Endodermal cell (in vitro differentiated cells): Measurements from ENCODE around the gene GRM4. TPM values are rescaled to one million over a fixed set of nuclear protein-coding genes. Genes with fewer than 3 reads are reported as not detected.
A peak's percentile ranks its signal among the peaks of the same experiment; 100 is the strongest.

ENCODE experiments used
- DNase-seq: peaks from one replicate; pipeline ENCODE4 v3.0.0-alpha.2; 2017
- H3K27ac ChIP-seq: 2 replicates; pipeline ENCODE4 v1.5.1; 2013; ENCODE audit warnings: mild to moderate bottlenecking, low read depth, low read length, moderate library complexity
- H3K27me3 ChIP-seq: 2 replicates; pipeline ENCODE4 v1.6.1; 2013; ENCODE audit warnings: mild to moderate bottlenecking, low read length, moderate library complexity; ENCODE audit not compliant: insufficient read depth, control insufficient read depth, poor library complexity, severe bottlenecking
- H3K36me3 ChIP-seq: 2 replicates; pipeline ENCODE4 v1.7.0; 2013; ENCODE audit warnings: mild to moderate bottlenecking, low read length, moderate library complexity; ENCODE audit not compliant: control insufficient read depth, insufficient read depth
- H3K4me1 ChIP-seq: one replicate; pipeline ENCODE4 v1.7.0; 2013; ENCODE audit warnings: low read length; ENCODE audit not compliant: control insufficient read depth, insufficient read depth
- H3K4me3 ChIP-seq: 2 replicates; pipeline ENCODE4 v1.5.1; 2013; ENCODE audit warnings: mild to moderate bottlenecking, low read length, moderate library complexity
- H3K9ac ChIP-seq: 2 replicates; pipeline ENCODE4 v1.6.1; 2013; ENCODE audit warnings: mild to moderate bottlenecking, low read length, moderate library complexity; ENCODE audit not compliant: poor library complexity, severe bottlenecking; ENCODE audit errors: extremely low read depth
- H3K9me3 ChIP-seq: 2 replicates; pipeline ENCODE4 v1.6.1; 2013; ENCODE audit warnings: mild to moderate bottlenecking, low read length, moderate library complexity; ENCODE audit not compliant: control insufficient read depth
- H3K27ac Mint-ChIP-seq: 2 replicates; pipeline ENCODE4 v1.8.0; 2020; ENCODE audit warnings: mixed read lengths
- H3K27me3 Mint-ChIP-seq: 2 replicates; pipeline ENCODE4 v1.8.0; 2021; ENCODE audit warnings: mild to moderate bottlenecking, mixed read lengths; ENCODE audit not compliant: insufficient read depth
- H3K36me3 Mint-ChIP-seq: 2 replicates; pipeline ENCODE4 v1.8.0; 2020; ENCODE audit warnings: low read depth, mixed read lengths
- H3K4me1 Mint-ChIP-seq: 2 replicates; pipeline ENCODE4 v1.8.0; 2020; ENCODE audit warnings: mixed read lengths
- H3K4me3 Mint-ChIP-seq: 2 replicates; pipeline ENCODE4 v1.8.0; 2020; ENCODE audit warnings: mild to moderate bottlenecking, moderate library complexity, mixed read lengths
- H3K9me3 Mint-ChIP-seq: 2 replicates; pipeline ENCODE4 v1.8.0; 2020; ENCODE audit warnings: mild to moderate bottlenecking, mixed read lengths
- WGBS, 2 experiments: methylation state at CpG; one replicate each; pipeline versions ENCODE4 v1.1.5 to v1.1.7; 2013; ENCODE audit warnings: missing lambda C conversion rate in 2 of 2, mixed read lengths in 1 of 2; ENCODE audit not compliant: insufficient coverage in 1 of 2, insufficient read length in 1 of 2; 5-methylcytosine and 5-hydroxymethylcytosine counted together
- total RNA-seq, 2 donors: library from RNA; stranded (reverse); fragmentation: NEBNext Ultra II Directional in 1 of 2; extraction: Animal tissue kit (Norgen Biotek cat#: 25700) in 1 of 2; gene quantifications; 2 replicates in 1 of 2; 3 replicates in 1 of 2; pipeline ENCODE4 v1.2.1, GENCODE V29; 2021
- TF ChIP-seq, protein P1 (sequence below): fragments of 200-600 bp; sonication (generic); conservative IDR thresholded peaks from 2 replicates; pipeline ENCODE4 v1.5.0; 2021; ENCODE audit warnings: antibody characterized with exemption, mild to moderate bottlenecking

Gene GRM4
- total RNA-seq, 2 donors from 2014 or later, result 3.1 to 9.1 TPM

DNA sequence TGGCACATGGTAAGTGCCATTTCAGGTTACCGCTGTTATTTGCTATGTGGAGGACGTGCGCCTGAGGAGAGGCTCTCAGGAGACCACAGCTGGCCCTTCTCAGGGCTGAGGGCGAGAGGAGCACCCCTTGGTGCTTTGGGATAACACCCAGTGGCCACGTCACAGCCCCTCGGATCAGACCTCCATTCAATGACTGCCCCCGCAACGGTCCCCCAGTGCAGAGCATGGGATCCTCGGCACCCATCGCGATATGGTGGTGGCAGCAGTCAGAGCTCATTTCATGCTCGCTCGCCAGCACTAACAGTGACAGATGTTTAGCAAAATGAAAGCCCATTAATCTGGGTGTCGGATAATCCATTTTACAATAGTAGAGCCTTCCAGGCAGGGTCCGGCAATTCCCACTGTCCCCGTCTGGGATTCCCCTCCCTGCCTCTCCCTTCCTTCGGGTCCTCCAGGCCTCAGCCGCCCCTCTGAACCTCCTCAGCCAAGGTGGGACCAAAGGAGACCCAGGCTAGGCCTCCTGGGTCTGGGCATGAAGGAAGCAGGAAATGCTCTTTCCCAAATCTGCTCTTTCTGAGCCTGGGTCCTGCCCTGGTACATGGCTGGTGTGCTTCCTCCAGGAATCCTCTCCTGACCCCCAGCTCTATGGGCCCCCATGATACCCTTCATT lies 117.1 kb downstream of the GRM4 start:
- Histone ChIP-seq H3K4me3 (no peak overlapping the region), H3K27ac (no peak overlapping the region), H3K36me3 (no peaks in the 10 kb centered on the region), H3K4me1 (no peaks in the 10 kb centered on the region), H3K27me3 (no peaks in the 10 kb centered on the region), H3K9ac (no peak overlapping the region), H3K9me3 (peaks cover 5% of the 10 kb centered on the region)
- Mint-ChIP-seq H3K9me3 (peaks cover 3% of the 10 kb centered on the region), H3K4me1 (peaks cover 18% of the 10 kb centered on the region), H3K36me3 (no peaks in the 10 kb centered on the region), H3K27me3 (peaks cover 7% of the 10 kb centered on the region), H3K27ac (no peak overlapping the region), H3K4me3 (no peak overlapping the region)
- TF ChIP-seq, protein P1, sequence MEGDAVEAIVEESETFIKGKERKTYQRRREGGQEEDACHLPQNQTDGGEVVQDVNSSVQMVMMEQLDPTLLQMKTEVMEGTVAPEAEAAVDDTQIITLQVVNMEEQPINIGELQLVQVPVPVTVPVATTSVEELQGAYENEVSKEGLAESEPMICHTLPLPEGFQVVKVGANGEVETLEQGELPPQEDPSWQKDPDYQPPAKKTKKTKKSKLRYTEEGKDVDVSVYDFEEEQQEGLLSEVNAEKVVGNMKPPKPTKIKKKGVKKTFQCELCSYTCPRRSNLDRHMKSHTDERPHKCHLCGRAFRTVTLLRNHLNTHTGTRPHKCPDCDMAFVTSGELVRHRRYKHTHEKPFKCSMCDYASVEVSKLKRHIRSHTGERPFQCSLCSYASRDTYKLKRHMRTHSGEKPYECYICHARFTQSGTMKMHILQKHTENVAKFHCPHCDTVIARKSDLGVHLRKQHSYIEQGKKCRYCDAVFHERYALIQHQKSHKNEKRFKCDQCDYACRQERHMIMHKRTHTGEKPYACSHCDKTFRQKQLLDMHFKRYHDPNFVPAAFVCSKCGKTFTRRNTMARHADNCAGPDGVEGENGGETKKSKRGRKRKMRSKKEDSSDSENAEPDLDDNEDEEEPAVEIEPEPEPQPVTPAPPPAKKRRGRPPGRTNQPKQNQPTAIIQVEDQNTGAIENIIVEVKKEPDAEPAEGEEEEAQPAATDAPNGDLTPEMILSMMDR, result no peak
- no peak for DNase-seq
- WGBS, 2 experiments, result 94 to 95% methylated on average over 15 to 18 of the region's 18 CpGs

DNA sequence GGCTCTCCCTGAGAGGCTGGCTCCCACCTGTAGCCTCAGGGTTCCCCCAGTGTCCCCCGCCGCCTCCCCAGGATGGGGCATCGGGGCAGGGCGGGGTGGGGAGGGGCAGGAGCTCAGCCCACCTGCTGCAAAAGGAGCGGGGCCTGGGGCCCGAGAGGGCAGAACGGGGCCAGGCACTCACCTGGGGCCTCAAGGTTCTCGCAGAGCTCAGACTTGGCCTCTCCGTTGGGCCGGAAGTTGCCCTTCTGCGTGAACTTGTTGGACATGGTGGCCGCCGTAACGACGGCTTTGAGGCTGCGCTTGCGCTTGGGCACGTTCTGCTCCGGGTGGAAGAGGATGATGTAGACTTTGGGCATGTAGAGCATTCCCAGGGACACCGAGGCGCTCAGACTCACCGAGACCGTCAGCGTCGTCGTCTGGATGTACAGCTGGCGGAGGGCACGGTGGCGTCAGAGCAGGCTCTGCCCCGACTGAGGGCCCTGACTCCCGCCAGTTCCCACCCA lies 117.9 kb downstream of the GRM4 start:
- H3K4me1 Mint-ChIP-seq, result peaks cover 19% of the 10 kb centered on the region
- TF ChIP-seq, protein P1, result peak; percentile 6
- H3K36me3 Mint-ChIP-seq, result no peaks in the 10 kb centered on the region
- H3K9me3 Mint-ChIP-seq, result peaks cover 3% of the 10 kb centered on the region
- H3K9me3 ChIP-seq, result peaks cover 5% of the 10 kb centered on the region
- H3K4me3 ChIP-seq, result no peak overlapping the region
- no peak overlapping the region for H3K9ac ChIP-seq
- H3K27me3 ChIP-seq, result no peaks in the 10 kb centered on the region
- no peak overlapping the region for H3K27ac Mint-ChIP-seq
- H3K27me3 Mint-ChIP-seq, result peaks cover 14% of the 10 kb centered on the region
- H3K36me3 ChIP-seq, result no peaks in the 10 kb centered on the region
- H3K4me1 ChIP-seq, result no peaks in the 10 kb centered on the region
- DNase-seq, result no peak
- no peak overlapping the region for H3K27ac ChIP-seq
- H3K4me3 Mint-ChIP-seq, result no peak overlapping the region
- 93 to 94% methylated on average over 25 to 31 of the region's 31 CpGs for WGBS, 2 experiments

DNA sequence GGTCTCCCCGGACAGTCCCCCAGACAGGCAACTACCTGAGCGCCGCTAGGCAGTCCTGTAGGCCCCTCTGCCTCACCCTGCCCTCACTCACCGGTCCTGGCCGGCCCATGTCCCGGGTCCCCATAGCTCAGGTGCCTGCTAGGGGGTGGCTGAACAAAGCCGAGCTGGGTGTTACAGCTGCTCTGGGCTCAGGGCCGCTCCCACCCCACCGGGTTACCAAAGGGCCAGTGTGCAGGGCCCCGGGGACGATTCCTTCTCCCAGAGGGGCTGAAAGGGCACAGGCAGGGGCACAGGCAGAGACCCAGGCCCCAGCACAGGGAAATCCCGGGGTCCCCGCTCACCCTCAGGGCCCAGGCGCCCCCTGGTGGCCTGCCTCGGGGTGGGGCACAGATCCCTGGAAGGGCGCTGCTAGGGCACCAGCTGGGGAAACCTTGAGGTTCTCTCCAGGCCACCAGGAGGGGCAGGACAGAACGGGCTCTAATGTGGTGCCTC lies 118.4 kb downstream of the GRM4 start:
- no peaks in the 10 kb centered on the region for H3K36me3 Mint-ChIP-seq
- Histone ChIP-seq H3K4me1 (no peaks in the 10 kb centered on the region), H3K27me3 (no peaks in the 10 kb centered on the region), H3K9me3 (peaks cover 5% of the 10 kb centered on the region), H3K36me3 (no peaks in the 10 kb centered on the region), H3K9ac (no peak overlapping the region), H3K27ac (no peak overlapping the region), H3K4me3 (no peak overlapping the region)
- DNase-seq, result peak; percentile 92
- H3K27me3 Mint-ChIP-seq, result peaks cover 15% of the 10 kb centered on the region
- WGBS, 2 experiments, result 71 to 75% methylated on average over 3 to 17 of the region's 17 CpGs
- H3K9me3 Mint-ChIP-seq, result peaks cover 3% of the 10 kb centered on the region
- TF ChIP-seq, protein P1, result peak; percentile 99
- no peak overlapping the region for H3K4me3 Mint-ChIP-seq
- peaks cover 23% of the 10 kb centered on the region for H3K4me1 Mint-ChIP-seq
- H3K27ac Mint-ChIP-seq, result no peak overlapping the region
